ENCODE measurements around the gene DUSP3.
A peak's percentile ranks its signal among the peaks of the same experiment; 100 is the strongest.

DUSP3 gene

GRCh38 chr17:43723697-43724359 lies 54.9 kb downstream of the DUSP3 start:
- no peak for DNase-seq

GRCh38 chr17:43722870-43723665 lies 55.7 kb downstream of the DUSP3 start:
- no peak for DNase-seq

DNA sequence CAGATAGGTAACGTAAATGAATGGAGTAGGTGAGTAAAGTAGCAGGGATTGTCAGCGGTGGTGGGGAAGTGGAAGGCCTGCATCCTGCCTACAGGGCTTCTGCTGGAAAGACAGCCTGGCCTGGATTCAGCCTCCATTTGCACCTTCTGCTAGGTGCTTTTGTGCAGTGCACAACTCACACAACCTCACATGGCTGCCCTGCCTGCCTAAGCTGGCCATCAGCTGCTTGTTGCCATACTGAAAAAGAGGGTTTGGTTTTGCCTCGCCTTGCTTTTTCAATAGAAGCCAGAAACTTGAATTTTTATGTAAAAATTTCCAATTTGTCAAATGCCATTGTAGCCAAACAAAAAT lies 56.5 kb downstream of the DUSP3 start:
- DNase-seq, result no peak

- no peak for DNase-seq
These were observed 57.1 kb downstream of the DUSP3 start for GRCh38 chr17:43721537-43722268.

GRCh38 chr17:43720311-43721060 lies 58.3 kb downstream of the DUSP3 start:
- DNase-seq, result peak; percentile 43 to 69 (median 53)

DNA sequence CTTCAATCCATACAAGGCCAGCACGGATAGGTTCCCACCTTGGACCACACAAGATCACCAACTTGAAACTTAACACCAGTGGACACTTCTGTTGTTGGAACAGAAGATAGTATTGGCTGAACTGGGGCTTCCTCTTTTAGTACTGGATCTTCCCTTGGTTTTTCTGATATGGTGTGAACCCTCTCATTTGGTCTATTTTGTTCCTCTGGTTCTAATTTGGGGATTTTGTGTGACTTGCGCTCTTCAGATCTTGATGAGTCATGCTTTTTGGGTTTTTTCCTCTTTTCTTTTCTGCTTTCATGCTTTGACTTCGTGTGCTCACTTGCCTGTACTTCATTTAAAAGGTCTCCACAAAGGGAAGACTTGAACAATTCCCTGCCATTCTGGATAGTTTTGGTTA lies 59.2 kb downstream of the DUSP3 start:
- DNase-seq, result no peak

DNA sequence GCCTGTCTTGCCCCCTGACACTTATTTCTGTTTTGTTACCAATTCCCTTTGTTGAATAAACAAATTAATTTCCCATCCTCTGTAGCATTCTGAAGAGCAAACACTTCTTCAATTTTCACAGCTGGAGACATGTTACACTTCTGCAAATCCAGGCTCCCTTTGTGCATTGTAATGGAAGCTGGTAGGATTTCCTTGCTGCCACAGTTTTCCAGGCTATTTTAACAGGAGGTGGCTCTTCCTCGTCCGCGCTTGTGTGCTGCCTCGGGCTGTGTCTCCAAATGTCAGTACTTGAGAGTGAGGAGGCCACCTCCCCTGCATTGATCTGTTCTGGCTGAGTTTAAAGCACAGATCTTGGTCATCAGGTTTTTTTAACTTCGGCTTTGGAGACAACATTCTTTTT lies 60.2 kb downstream of the DUSP3 start:
- DNase-seq, result peak in 2 of 3 experiments; percentile 61 to 90

DNA sequence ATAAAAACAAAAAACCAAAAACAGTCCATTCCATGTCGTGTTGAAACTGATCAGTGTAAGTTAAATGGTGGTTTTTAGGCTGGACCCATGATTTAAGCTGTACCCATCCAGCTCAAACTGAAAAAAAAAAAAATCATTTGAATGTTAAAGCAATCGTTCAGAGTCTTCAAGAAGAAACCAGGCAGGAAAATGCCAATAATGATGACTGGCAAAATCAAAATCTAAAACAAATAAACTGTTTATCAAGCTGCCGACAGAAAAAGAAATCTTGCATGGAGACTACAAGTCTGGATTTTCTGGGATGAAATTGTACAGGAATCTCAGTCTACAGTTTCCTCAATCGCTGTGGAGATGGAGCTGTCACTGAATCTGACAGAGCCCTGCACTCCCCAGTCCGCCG lies 60.9 kb downstream of the DUSP3 start:
- no peak for DNase-seq
